ENCODE results near the gene CRELD1.
"Not testable (repeated sequence)": the region's sequence is repeated elsewhere in the genome, so short reads cannot be mapped to it uniquely, and the experiment has no call there.

The CRELD1 gene, protein sequence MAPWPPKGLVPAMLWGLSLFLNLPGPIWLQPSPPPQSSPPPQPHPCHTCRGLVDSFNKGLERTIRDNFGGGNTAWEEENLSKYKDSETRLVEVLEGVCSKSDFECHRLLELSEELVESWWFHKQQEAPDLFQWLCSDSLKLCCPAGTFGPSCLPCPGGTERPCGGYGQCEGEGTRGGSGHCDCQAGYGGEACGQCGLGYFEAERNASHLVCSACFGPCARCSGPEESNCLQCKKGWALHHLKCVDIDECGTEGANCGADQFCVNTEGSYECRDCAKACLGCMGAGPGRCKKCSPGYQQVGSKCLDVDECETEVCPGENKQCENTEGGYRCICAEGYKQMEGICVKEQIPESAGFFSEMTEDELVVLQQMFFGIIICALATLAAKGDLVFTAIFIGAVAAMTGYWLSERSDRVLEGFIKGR

DNA sequence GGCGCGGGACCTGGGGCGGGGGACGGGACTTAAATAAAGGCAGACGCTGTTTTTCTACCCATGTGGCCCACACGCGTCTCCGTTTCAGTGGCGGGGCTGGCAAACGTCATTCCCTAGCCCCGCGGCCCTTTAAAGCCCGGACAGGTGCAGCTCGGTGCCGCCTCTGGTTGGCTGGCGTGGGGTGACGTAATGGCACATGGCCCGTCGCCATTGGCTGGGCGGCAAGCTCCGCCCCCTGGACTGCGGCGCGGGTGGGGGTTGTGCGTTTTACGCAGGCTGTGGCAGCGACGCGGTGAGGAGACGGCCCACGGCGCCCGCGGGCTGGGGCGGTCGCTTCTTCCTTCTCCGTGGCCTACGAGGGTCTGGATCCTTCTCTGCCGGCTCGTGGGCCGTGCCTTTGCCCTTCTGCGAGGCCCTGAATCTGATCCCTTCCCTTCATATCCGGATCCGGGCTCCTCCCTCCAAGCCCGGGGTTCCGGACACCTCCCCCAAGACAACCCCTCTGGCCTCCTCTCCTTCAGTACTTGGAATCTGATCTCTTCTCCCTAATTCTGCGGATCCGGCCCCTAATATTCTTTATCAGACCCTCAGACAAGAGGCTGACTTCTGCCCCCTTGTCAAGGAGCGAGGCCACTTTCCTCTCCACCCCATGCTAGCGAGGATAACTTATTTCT lies at the start of gene CRELD1:
Gene CRELD1, plus strand, starts transcription at position 274 of the 674 bp plus-strand sequence. CDS start 605 bp downstream, outside the sequence.
- DNase-seq: peak; percentile 91

DNA sequence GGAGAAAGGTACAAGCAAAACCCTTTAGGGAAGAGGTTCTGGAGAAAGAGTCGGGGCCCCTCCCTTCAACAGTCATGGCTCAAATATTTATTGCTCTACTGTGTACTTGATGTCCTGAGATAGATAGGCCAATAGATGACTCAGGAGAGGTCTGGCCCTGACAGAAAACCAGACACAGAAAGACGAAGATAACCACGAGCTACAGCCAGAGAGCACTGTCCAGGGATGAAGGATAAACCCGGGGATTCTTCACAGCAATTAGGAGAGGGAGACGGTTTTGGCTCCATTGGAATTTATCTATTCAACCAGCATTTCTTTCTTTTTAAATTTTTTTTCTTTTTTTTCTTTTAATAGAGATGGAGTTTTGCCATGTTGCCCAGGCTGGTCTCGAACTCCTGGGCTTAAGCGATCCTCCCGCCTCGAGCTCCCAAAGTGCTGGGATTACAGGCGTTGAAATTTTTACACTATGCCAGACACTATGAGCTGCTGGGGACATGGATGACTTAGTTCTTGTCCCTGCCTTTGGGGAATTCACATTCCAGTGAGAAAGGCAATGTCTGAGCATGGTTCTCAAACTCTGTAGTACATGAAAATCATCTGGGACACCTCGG lies 49.0 kb upstream of the CRELD1 start:
- no peak for DNase-seq

DNA sequence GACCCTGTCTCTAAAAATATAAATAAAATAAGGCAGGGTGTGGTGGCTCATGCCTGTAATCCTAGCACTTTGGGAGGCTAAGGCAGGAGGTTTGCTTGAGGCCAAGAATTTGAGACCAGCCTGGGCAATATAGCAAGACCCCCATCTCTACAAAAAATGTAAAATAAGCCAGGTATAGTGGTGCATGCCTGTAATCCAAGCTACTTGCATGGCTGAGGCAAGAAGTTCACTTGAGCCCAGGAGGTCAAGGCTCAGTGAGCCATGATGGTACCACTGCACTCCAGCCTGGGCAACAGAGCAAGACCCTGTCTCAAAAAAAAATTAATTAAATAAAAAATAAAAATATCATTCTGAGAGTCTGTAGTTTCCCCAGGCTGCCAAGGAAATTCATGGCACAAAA lies 47.3 kb upstream of the CRELD1 start:
- no peak for DNase-seq

DNA sequence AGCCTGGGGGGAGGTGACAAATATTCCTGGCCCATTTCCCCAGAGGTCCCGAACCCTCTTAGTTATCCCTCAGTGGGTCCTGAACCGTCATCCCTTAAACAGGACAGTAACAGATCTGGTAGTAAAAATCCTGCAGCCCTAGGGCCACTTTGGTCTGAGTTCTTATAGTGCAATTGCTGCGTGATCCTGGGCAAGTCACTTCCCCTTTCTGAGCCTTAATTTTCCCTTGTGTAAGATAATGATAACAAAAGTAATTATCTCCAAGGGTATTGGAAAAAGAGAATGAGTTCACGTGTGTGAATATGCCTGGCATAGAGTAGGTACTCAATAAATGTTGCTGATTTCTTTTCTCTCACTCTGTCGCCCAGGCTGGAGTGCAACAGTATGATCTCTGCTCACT lies 46.2 kb upstream of the CRELD1 start:
- peak; percentile 26 for DNase-seq

DNA sequence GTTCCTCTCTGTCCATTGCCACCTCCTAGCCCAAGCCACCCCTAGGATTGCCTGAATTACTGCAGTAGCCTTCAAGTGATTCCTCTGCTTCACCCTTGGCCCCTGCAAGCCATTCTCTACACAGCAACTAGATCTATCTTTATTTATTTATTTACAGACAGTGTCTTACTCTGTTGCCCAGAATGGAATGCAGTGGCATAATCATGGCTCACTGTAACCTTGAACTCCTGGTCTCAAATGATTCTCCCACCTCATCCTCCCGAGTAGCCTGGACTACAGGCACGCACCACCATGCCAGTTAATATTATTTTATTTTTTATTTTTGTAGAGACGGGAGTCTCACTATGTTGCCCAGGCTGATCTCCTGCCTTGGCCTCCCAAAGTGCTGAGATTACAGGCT lies 45.1 kb upstream of the CRELD1 start:
- DNase-seq: no peak

DNA sequence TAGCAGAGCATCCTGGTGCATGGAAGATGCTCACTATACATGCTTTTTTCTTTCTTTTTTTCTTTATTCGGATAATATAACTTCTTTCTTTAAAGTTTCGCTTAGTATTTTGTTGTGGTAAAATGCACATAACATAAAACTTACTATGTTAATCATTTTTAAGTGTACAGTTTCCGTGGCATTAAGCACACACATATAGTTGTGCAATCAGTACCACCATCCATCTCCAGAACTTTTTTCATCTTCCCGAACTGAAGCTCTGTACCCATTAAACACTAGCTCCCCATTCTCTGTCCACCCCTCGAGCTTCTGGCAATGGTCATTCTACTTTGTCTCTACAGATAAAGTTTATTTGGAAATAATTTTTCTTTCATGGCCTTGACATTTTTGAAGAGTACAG lies 44.2 kb upstream of the CRELD1 start:
- no peak for DNase-seq

DNA sequence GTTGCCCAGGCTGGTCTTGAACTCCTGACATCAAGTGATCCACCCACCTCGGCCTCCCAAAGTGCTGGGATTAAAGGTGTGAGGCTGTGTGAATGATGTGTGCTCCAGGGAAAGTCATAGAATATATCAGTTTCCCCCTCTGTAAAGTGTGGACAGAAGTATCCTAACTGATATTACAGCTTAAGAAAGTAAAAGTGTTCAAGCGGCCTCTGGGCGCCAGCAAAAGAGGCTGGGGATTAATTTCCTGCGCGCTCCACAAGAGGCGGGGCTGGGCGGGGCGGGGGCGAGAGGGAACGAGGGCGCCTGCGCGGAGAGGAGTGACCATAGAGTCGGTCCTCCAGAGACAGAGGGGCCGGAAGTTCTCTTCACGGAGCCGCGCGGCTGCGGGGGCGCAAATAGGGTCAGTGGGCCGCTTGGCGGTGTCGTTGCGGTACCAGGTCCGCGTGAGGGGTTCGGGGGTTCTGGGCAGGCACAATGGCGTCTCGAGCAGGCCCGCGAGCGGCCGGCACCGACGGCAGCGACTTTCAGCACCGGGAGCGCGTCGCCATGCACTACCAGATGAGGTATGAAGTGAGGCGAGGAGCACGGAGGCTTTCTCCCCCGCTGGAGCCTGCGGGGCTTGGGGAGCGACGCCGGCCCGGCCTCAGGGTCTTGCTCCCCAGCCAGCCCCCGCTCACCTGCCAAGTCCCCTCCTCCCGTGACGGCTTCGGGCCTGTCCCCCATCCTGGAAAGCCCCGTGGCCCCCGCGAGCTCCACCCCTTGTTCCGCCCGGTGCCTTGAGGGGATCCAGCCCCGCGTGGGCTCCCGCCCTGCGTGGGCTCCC lies 43.2 kb upstream of the CRELD1 start, which contains the start of gene JAGN1:
Gene JAGN1, plus strand, starts transcription at position 362 of the 823 bp plus-strand sequence. Its CDS starts 113 bp downstream, at position 475.
- peak; percentile 30 for DNase-seq

DNA sequence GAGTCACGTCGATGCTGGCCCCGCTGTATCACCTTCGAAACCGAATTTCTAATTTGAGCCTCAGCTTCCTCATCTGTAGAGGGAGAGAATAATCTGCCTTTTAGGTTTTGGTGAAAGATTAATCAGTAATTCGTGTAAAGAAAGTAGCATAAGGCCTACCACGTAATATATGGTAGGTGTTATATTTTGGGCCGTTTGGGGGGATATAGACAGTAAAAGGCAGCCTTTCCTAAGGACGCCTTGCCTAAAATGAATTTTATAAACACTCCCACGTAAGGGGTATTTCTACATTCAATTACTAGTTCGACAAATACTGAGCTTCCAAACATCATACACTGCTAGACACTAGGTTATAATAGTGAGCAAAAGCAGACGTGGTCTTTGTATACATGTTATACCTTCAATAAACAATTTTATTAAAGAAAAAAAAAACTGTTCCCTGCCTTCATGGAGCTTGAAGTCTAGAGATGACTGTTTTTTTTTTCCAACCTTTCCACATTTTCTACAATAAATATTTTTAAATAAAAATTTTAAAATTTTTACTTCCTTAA lies 42.5 kb upstream of the CRELD1 start:
- DNase-seq: no peak

DNA sequence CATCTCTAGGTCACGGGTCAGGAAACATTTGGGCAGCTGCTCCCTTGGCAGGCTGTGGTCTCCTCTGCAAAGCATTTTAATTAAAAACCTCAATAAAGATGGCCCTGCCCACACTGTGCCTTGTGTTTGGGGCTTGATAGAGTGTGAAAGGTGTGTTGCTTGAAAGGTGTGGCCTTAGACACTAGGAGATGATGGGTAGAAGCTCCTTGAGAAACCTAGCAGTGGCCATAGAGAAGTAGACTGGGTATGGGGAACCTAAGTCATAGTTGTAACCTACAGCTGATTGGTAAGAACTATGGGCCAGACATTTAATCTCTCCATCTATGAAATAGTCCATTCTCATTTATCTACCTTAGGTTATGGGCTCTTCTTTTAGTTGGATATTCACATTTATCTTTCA lies 39.9 kb upstream of the CRELD1 start:
- no peak for DNase-seq

DNA sequence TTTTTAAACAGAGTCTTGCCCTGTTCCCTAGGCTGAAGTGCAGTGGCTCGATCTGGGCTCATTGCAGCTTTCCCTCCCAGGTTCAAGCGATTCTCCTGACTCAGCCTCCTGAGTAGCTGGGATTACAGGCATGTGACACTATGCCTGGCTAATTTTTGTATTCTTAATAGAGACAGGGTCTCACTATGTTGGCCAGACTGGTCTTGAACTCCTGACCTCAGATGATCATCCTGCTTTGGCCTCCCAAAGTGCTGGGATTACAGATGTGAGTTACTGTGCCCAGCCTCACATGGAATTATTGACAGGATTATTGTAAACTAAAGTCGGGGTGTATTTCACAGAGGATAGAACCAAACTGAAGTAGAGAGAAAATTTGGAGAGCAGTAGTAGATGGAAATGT lies 37.9 kb upstream of the CRELD1 start:
- not testable (repeated sequence) for DNase-seq

DNA sequence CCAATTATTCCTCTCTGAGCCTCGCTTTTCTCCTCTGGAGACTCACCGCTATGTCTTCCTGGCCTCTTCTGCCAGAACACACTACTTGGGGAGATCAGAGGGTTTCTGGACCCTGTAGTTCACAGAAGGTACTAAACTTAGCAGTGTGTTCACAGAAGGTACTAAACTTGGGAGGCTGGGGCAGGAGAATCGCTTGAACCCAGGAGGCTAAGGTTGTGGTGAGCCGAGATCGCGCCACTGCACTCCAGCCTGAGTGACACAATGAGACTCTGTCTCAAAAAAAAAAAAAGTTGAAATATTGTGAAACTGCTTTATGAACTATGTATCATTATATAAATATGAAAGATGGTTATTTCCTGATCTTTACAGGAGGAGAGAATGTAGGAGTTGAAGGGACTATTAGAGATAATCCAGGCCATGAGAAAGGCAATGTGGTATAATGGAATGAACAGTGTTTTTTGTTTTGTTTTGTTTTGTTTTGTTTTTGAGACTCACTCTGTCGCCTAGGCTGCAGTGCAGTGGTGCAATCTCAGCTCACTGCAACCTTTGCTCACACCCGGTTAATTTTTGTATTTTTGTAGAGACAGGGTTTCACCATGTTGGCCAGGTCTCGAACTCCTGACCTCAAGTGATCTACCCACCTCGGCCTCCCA lies 36.8 kb upstream of the CRELD1 start:
- DNase-seq: not testable (repeated sequence)

DNA sequence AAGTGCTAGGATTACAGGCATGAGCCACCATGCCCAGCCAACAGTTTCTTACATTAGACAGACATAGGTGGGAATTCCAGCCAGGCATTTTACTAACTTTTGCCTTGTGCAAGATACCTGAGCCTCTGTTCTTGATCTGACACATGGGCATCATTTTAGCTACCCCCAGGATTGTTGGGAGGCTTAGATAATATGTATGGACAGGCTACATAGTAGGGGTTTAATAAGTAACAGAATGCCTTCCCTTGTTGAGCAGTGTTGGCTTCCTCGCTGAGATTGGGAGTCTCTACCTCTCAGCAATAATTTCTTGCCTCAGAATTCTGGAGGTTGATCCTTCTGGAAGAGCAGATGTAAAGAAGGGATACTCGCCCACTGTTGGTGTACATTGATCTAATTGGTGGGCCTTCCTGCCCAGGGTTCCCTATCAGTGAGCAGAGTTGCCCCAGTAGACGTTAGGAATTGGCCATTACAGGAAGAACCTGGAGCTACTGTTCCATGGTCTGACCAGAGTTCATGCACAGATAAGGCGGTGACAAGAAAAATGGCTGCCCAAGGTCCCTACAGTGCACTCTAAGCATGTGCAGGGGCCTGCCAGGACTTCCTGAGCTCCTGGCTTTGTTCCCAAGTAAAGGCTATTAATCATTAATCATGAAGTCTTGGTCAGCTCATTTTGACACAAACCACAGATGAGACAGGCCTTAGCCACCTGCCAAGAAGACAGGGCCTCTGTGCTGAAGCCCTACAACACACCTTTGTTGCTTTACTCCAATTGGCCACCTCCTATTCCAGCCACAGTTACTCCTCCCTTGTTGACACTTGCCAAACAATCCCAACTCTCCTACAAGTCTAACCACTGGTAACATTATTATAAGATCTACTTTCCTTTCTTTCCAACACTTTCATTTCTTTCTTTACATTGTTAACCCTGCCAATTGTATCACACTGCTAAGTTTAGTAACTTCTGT lies 35.9 kb upstream of the CRELD1 start:
- DNase-seq: no peak

DNA sequence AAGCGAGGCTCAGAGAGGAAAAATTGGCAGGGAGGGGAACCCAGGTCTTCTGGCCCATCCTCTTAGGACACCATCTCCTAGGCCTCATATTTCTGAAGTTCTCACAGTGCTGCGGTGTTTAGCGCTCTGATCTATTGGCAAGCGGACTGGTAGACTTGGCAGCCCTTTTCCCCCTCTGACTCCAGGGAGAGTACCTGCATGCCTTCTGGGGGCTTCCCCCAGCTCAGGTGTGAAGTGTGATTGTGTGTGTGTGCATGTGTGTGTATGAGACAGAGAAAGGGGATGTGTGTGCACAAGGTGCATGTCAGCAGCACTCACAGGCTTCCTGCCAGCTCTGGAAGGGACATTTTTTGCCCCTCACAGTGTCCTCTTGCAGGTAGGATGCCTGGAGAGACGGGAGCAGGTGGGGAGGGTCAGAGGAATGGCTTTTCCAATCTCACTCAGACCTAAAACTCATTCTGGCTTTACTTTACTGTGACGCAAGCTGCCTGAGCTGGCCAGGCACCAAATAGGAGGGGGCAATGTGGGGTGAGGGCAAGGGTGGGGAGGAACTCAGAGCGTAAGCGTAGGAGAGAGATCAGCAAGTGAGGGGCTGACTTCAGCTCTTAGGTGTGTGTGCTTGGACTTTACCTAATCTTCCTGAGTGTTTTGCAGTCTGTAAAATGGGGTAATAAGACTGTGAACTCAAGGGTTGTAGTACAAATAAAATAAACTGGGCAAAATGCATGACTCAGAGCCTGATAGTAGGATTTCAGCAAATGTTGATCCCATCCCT lies 35.0 kb upstream of the CRELD1 start:
- no peak for DNase-seq

DNA sequence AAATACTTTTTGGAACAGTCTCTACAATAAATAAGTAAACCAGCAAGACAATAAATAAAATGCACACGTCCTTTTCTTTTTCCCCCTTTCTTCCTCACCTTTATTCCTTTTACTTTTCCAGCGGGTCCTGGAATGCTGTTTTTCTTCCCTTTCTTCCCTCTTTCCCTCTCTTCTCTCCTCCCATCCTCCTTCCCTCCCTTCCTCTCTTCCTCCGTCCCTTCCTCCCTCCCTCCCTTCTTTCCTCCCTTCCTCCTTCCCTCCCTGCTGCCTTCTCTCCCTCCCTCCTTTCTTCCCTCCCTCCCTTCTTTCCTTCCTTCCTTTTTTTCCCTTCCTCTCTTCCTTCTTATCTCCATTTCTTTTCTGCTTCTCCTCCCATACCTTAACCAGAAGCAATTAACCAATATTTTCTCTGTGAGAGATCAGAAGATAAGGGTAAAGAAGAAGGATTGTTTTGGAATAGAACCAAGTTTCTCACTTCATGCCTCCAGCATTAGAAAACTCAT lies 34.3 kb upstream of the CRELD1 start:
- DNase-seq: no peak

DNA sequence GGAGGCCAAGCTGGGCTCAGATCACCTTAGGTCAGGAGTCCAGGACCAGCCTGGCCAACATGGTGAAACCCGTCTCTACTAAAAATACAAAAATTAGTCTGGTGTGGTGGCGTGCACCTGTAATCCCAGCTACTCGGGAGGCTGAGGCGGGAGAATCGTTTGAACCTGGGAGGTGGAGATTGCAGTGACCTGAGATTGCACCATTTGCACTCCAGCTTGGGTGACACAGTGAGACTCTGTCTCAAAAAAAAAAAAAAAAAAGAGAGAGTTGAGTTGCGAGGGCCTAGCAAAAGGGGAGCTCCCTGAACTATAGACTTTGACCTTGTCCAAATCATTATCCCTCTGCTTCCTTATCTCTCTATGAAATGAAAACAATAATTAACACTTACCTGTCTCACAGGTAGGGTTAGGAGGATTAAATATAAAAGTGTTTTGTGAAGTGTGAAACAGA lies 32.6 kb upstream of the CRELD1 start:
- DNase-seq: not testable (repeated sequence)

DNA sequence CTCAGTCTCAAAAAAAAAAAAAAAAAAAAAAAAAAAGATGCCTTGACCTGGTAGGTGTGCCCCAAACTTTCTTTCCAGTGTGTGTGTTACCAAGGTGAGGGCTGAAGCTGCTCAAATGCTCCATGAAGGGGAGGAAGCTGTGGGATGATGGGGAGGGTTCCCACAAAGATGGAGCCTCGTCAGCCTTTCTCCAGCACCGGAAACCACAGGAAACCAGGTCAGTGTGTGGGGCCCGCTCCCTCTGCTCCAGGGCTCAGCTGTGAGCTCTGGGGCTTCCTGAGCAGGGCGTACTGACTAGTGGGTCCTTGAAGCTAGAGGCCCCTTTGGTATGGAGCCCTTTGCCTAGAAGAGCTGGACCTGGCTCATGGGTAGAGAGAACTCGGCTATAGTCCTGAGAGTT lies 31.7 kb upstream of the CRELD1 start:
- no peak for DNase-seq

DNA sequence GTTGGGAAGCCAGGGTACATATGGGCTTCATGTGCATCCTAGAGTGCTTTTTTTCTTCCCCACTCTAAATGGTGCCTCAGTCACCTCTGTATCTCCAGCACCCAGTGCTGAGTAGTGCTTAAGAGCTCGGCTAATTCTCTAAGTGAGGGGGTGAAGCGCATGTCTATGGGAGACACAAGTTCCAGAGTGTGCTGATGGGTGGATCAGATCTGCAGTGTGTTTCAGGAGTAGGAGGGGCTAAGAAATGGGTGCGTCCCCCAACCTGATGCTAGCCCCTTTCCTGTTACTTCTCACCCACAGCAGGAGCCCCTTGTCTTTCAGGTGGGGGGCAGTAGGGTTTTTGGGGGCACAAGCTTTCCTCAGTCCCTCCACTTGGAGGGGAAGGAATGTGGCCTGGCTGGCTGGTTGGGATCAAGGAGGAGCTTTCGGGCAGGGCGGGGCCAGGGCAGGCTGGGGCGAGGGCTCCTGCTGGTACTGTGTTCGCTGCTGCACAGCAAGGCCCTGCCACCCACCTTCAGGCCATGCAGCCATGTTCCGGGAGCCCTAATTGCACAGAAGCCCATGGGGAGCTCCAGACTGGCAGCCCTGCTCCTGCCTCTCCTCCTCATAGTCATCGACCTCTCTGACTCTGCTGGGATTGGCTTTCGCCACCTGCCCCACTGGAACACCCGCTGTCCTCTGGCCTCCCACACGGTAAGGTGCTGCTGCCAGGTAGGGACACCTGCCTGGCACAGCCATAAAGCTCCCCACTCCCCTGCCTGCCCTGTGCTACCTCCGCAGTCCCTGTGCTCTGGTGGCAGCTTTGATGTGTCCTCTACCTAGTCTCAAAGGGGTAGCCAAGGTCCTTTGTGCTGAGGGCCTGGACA lies 31.0 kb upstream of the CRELD1 start, which contains the start of gene IL17RE:
Gene IL17RE, plus strand, starts transcription at position 477 of the 866 bp plus-strand sequence. Its CDS starts 85 bp downstream, at position 562.
- DNase-seq: no peak

DNA sequence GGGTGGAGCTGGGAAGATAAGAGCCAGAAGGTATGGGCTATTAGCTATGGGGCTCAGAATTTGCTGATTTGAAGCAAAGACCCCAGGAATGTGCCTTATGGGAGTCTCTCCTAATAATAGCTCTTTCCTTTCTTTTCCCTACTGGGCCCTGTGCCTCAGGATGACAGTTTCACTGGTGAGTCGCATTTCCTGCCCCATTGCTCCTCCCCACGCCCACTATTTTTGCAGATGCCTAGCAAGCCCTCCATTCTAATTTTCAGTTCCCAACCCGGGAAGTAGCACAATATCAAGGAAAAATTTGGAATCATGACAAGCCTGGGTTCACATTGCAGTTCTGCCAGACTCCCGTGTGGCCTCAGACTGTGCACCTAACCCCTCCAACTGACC lies 30.4 kb upstream of the CRELD1 start:
- DNase-seq: no peak

DNA sequence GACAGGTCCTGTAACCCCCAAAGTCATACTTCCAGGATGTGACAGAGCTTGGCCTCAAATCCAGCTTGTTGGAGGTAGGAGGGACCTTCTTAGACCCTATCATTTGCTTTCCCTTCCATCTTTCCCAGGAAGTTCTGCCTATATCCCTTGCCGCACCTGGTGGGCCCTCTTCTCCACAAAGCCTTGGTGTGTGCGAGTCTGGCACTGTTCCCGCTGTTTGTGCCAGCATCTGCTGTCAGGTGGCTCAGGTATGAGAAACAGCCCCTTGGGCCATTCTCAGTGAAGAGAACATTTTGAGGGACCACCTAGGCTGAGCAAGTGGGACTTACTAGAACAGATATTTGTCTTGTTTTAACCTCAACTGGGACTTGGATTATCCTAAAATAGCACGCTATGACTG lies 29.7 kb upstream of the CRELD1 start:
- no peak for DNase-seq
